Measurements from ENCODE around the gene SPTAN1.

SPTAN1 gene

DNA sequence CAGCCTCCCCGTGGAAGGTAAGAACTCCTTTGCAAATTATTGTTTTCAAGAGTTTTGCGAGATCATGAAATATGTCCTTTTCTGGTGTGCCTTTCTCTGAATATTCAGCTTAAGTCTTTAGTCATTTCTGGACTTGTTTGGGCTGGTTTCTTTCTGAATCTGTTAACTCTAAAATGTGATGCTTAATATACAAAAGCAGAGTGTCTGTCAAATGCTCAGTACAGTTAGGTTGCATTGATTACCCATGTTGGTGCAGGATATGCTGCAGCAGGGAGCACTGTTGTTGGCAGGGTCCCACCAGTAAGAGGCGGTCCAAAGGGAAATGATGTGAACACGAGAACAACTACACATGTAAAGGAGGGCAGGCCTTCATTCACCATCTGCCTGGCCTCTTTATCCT, 47.7 kb downstream of the SPTAN1 start:
- DNase-seq (ENCODE audit: low spot score) = no peak

DNA sequence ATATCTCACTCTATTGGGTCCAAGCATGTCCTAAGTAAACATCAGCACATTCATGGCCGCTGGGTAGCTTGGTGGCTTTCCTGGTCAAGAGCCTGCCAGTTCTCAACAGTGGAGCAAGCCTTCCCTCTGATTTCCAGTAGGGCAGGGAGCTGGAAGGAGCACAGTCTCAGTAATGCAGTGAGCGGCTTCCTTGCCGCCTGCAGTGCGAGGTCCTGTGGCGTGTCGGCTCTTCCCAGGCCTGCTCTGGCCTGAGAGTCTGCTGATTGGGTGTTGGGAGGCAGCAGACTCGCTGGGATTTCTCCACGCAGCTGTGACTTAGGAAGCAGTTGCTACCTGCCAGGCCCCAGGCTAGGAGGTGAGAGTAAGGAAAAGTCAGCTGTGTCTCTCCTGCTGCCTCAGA, 51.3 kb downstream of the SPTAN1 start:
- DNase-seq (ENCODE audit: low spot score) = no peak

DNA sequence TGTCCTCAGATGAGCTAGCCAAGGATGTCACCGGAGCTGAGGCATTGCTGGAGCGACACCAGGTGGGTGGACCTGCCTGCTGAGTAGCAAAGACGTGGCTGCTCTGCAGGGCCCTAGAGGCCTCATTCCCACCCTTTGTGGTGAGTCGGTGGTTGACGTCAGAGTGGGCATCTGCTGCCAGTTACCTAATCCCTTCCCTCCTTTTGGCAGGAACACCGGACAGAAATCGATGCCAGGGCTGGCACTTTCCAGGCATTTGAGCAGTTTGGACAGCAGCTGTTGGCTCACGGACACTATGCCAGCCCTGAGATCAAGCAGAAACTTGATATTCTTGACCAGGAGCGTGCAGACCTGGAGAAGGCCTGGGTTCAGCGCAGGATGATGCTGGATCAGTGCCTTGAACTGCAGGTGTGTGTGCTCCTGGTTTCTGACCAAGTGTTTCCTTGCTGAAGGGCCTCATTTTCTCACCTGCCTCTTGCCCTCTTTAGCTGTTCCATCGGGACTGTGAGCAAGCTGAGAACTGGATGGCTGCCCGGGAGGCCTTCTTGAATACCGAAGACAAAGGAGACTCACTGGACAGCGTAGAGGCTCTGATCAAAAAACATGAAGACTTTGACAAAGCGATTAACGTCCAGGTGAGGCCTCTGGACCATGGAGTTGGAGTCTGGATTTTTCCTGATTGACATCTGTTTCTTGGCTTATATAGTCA, 55.4 kb downstream of the SPTAN1 start:
- peak; percentile 99 for DNase-seq (ENCODE audit: low spot score)

DNA sequence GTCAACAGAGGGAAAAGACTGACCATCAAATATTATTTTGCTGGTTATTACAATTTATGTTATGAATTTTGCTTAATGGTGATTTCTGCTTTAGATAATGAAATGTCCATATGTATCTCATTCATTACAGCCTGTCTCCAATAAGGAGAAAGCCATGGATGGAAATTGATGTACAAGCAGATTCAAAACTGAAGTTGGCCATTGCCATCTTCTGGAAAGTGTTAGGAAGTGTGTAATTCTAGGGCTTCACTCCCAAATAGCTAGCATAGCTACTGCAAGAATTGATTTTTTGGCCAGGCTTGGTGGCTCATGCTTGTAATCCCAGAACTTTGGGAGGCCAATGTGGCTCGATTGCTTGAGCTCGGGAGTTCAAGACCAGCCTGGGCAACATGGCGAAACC, 58.5 kb downstream of the SPTAN1 start:
- DNase-seq (ENCODE audit: low spot score) = no peak

DNA sequence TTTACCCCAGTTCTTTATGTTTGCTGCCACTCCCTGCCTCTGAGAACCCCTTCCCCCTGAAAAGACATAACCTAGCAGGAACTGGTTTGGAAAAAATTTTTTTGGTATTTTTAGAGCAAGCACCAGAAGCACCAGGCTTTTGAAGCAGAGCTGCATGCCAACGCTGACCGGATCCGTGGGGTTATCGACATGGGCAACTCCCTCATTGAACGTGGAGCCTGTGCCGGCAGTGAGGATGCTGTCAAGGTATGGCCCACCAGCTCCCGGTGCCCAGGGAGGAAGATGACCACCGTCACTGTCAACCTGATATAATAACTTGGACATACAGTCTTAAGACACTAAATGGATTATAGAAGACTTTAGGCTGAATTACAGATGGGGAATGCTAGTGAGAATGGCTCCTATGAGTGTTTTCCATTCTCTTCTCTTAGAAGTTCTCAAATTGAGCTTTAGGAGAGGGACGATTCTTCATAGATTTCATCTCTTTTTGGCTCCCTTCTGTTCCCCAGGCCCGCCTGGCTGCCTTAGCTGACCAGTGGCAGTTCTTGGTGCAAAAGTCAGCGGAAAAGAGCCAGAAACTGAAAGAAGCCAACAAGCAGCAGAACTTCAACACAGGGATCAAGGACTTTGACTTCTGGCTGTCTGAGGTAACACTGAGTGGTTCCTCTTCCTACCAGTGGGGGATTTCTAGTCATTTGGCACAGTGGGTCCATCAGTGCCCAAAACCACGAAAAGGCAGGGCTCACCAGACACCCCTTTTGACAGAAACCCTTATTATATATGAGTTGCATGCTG, 59.4 kb downstream of the SPTAN1 start:
- DNase-seq (ENCODE audit: low spot score) = no peak

DNA sequence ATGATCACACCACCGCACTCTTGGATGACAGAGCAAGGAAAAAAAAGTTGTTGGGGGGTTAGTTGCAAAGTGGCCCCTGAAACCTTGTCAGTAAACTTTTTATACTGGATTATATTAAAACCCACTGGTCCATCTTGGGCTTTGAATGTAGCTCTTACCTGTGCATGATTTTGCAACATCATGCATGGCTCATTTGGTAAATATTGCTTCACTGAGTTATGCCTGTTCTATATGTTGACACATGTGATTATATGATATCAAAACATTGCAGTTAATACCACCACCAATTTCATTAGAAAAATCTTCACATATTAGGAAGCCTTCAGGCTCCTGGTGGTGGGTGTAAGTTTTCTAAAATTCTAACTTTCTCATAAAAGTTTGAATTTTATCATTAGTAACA, 62.3 kb downstream of the SPTAN1 start:
- DNase-seq (ENCODE audit: low spot score) = no peak

DNA sequence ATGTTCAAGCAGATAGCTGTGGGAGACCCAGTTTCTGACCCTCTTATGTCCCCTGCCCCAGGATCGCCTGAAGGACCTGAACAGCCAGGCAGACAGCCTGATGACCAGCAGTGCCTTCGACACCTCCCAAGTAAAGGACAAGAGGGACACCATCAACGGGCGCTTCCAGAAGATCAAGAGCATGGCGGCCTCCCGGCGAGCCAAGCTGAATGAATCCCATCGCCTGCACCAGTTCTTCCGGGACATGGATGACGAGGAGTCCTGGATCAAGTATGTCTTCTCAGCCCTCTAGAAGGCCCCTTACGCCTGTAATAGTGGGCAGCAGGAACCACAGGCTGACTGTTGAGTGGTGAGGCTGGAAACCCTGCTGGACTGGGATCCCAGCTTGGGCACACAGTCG, 63.2 kb downstream of the SPTAN1 start:
- DNase-seq (ENCODE audit: low spot score) = no peak

DNA sequence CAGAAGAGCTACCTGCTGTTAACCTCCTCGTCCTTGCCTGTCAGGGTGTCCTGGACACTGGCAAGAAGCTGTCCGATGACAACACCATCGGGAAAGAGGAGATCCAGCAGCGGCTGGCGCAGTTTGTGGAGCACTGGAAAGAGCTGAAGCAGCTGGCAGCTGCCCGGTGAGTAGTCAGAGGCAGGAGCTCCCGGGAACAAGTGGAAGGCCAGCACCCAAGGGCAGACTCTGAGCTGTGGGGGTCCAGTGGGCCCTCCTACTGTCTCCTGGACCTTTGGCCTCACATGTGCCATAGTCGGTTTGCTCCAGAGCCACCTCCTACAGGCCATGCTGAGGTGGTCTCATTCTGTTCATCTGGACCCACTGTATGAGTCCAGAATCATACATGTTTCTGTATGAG, 65.6 kb downstream of the SPTAN1 start:
- DNase-seq (ENCODE audit: low spot score) = no peak

DNA sequence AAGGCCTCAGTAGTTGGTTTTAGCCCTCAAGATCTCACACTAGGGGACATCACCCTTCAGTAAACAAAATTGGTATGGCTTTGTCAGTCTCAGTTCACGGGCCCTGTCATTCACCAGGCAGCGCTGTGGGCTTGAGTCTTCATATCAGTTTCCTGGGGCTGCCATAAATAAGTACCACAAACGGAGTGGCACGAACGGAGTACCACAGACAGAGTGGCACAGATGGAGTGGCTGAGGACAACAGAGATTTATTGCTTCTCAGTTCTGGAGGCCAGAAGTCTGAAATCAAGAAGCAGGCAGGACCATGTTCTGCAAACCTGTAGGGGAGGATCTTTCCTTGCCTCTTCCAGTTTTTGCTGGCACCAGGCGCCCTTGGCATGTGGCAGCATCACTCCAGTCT, 66.7 kb downstream of the SPTAN1 start:
- DNase-seq (ENCODE audit: low spot score) = no peak

DNA sequence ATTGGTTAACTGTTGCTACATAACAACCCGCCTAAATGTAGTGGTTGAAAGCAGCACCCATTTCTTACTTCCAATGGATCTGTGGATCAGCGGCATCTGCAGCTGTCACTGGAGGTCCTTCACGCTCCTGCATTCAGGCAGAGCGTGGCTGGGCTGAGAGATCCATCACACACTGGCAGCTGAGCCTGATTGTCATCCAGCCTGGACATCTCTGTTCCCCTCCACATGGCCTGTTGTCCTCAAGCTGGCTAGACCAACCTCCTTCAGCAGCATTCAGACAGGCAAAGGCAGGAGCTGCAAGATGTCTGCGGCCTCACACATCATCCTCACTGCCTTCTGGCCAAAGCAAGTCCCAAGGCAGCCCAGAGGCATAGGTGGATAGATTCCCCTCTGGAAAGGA, 67.4 kb downstream of the SPTAN1 start:
- DNase-seq (ENCODE audit: low spot score) = no peak

DNA sequence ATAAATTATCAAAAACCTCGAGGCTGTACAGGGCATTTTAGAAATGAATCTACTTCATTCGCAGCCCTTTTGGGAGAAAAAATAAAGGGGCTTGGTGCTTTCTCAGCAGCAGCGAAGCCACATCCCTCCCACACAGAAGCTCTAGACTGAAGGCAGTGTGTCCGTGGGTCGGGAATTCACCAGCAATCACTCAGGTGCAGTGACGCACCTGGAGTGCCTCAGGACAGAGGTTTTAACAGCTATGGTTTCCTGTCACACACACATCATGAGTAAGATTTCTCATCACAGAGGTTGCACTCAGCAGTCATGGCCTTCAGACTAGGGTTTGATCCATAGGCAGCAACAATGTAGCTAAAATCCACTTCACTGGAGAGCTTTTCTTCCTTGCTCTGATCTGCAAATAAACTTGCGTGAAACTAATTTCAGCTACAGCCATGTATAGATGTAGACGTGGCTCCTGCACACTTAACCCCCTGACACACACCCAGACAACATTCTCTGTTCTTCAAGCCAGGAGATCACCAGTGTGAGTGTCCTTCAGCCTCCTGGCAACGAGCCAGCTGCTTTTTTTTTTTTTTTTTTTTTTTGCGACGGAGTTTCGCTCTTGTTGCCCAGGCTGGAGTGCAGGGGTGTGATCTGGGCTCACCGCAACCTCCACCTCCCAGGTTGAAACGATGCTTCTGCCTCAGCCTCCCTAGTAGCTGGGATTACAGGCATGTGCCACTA, 69.5 kb downstream of the SPTAN1 start:
- DNase-seq (ENCODE audit: low spot score) = no peak

DNA sequence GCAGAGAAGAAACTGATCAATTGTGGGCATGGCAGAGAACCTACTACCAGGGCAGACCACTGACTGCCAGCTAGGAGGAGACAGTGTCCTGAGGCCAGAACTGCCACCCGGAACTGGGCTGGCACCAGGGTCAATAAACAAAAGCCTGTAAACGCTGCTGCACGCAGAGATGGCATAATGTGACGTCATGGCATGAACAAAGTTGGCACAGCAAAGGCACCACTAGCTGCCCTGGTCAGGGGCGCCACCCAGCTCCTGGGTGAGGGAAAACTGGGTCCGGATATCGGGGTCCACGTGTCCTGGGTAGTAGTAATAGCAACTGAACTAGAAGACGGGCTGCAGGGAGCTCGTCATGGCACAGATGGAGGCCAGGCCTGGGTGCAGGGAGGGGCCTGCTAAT, 72.2 kb downstream of the SPTAN1 start:
- no peak for DNase-seq (ENCODE audit: low spot score)

DNA sequence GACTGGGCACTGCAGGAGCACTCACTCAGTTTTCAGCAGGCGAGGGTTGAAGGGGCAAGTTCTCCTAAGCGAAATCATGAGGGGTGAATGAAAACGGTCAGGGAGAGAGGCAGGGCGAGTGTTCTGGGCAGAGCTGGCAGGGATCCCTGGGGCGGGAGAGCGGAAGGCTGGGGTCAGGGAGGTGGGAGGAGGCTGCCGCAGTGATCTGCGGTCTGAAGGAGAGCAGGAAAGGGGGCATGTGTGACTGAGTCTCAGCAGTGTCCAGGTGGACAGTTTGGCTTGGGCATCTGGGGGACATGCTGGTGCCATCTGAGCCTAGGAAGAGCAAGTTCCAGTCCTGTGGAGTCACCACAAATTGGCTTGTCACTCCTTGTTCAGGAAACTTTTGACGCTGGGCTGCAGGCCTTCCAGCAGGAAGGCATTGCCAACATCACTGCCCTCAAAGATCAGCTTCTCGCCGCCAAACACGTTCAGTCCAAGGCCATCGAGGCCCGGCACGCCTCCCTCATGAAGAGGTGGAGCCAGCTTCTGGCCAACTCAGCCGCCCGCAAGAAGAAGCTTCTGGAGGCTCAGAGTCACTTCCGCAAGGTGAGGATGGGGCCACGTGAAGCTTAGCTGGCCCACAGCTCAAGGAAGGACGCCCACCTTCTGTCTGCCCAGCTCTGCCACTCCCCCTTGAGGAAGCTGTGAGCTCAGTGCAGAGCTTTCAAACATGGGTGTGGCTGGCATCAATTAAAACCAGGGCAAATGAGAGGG, 73.2 kb downstream of the SPTAN1 start:
- DNase-seq (ENCODE audit: low spot score) = peak; percentile 62

DNA sequence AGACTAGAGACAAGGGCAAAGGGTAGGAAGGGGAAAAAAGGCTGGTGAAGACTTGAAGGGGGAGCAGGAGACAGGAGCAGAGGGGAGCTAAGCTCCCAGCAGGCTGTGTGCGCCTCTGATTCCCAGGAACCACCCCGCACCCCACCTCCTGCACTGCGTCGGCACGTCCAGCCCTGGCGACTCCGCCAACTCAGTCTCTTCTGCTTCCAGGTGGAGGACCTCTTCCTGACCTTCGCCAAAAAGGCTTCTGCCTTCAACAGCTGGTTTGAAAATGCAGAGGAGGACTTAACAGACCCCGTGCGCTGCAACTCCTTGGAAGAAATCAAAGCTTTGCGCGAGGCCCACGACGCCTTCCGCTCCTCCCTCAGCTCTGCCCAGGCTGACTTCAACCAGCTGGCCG, 73.8 kb downstream of the SPTAN1 start:
- DNase-seq (ENCODE audit: low spot score) = no peak

DNA sequence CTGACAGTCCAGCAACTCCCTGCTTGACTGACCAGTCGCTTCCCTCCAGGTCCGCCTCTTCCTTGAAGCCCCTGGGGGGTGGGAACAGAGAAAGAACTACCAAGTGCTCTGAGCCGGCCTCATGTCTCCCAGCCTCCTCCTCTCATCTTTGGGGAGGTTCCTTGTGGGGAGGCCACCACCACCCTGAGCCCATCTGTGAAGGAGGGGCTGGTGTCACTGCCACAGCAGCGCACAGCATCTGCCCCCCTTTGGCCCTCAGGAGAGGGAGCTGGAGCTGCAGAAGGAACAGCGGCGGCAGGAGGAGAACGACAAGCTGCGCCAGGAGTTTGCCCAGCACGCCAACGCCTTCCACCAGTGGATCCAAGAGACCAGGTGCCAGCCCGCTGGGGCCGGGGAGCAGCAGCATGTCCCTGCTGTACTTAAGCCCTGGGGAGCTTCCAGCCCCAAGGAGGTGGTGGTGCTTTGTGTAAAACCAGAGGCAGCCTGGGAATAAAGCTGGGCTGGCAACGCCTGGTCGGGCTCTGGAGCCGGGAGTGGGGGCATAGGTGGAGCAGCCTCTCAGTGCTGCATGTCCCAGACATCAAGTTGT, 74.8 kb downstream of the SPTAN1 start:
- DNase-seq (ENCODE audit: low spot score) = no peak

DNA sequence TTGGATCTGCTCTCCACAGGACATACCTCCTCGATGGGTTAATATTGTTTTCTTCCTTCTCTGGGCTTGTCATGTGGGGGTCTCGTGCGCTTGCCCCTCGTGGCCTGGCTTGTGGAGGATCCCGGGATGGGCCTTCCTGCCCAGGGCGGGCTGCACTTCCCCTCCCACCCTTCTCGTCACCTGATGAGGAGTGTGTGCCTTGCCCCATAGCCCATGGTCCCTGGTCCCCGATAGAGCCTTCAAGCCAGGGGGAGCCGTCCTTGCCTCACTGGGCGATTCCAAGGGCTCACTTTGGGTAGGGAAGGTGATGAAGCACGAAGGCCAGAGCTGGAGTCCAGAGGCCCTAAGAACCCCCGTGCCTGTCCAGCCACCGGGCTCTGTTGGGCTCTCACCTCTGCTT, 75.5 kb downstream of the SPTAN1 start:
- DNase-seq (ENCODE audit: low spot score) = no peak

DNA sequence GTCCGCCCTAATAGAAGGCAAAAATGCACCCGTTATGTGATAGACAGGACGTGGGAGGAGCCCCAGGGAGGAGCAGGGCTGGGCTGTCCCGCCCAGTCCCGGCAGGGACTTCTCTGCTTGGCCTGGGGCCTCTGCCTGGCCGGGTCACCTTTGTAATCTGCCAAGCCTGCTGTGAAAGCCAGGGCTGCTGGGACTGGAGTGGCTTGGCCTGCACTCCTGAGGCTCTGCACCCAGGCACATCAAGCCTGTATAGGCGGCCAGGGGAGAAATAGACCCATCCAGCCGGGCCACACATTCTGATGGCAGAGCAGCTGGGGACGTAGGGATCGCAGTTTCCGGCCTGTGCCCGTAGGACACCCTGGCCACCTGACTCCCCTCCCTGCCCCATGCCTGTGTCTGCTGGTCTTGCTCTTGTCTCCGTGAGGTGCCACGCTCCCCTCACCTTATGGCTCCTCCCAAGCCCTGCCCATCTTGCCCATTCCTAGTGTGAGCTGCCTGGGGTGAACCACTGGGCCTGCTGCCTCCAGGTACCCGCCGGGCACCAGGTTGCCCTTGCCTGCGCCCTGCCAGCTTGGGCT, 76.2 kb downstream of the SPTAN1 start:
- DNase-seq (ENCODE audit: low spot score) = peak; percentile 78

DNA sequence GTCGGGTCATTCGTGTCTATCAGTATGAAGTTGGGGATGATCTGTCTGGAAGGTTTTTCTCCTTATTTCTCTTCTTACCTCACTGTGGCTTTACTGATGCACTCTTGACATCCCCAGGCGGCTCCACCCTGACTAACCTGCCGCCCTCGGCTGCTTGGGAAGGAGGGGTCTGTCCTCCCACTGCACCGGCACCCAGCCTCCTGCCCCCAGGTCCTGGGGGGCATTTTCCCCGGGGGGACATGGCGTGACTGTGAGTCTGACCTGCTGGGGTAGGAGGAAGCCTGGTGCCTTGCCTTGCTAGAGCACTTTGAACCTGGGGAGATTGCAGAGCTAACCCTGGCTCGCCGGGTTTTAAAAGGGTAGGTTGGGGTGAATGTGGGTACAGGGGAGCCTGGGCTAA, 76.7 kb downstream of the SPTAN1 start:
- no peak for DNase-seq (ENCODE audit: low spot score)

DNA sequence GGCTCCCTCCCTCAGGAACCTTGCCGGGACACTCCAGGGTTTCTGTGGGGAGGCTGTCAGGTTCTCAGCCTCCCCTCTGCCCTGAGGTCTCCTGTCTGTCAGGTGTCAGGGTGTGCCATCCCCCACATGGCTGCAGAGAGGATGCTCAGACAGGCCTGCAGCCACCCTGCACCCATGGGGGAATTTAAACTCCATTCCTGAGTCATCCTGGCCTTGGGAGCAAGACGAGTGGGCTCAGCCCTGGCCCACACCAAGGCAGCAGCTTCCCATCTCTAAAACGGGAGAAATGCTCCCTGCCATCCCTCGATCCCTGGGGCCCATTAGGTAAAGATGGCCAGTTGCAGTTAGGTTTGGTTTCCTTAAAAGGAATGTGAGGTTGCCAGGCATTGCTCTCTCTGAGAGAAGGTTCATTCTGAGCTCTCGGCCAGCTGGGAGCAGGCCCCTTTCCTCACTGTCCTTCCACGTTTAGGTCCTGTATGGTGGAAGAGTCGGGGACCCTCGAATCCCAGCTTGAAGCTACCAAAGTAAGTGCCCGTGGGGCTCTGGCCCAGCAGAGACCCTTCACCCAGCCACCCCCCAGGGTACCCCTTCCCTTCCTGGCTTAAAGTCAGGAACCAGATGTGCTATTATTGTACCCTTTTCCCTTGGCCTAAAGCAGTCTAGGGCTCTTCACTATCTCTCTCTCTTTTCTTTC, 77.6 kb downstream of the SPTAN1 start:
- no peak for DNase-seq (ENCODE audit: low spot score)

DNA sequence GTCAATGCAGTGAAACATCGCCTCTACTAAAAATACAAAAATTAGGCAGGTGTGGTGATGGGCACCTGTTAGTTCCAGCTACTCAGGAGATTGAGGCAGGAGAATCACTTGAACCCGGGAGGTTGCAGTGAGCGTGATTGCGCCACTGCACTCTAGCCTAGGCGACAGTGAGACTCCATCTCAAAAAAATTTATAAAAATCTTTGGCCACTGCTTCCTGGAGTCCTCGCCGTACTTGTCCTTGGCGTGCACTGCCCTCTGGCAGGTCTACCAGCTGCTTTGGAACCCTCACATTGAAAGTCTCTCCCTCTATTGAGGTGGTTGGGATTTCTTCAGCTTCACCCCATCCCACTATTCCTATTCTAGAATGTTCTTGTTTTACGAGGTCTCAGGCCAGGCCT, 79.2 kb downstream of the SPTAN1 start:
- DNase-seq (ENCODE audit: low spot score) = no peak

DNA sequence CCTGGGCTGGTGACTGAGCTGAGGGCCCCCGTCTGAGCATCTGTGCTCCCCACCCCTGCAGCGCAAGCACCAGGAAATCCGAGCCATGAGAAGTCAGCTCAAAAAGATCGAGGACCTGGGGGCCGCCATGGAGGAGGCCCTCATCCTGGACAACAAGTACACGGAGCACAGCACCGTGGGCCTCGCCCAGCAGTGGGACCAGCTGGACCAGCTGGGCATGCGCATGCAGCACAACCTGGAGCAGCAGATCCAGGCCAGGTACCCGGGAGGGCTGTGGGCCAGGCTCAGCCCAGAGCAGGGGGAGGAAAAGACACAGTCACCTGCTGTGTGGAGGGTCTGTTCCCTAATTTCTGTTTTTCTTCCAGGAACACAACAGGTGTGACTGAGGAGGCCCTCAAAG, 79.7 kb downstream of the SPTAN1 start:
- DNase-seq (ENCODE audit: low spot score) = no peak

Measured in cerebellar cortex (tissue), 1 donor.